ENCODE measurements around the gene ZCCHC7. TPM values are rescaled to one million over a fixed set of nuclear protein-coding genes. Genes with fewer than 3 reads are reported as not detected.

Gene ZCCHC7
- total and polyA plus RNA-seq, 10 of the 15 experiments (the other 5 are each of a cell fraction or from before 2014, with no cell fraction given), result 42.9 to 178 (median 53.3) TPM

GRCh38 chr9:37184905-37185867 lies 64.8 kb downstream of the ZCCHC7 start:
- no peaks in the 10 kb centered on the region for H3K27me3 ChIP-seq (replicated peaks in 1 of 2; ENCODE audit: control insufficient read depth in 2 of 2, insufficient read depth in 2 of 2, low read length in 1 of 2)
- H3K36me3 ChIP-seq (ENCODE audit: control insufficient read depth in 2 of 2, insufficient read depth in 2 of 2, low read length in 1 of 2), result no peaks in the 10 kb centered on the region; a peak in 2 of 4 replicates
- in situ Hi-C loops (cut with MboI) (no loop called here), intact Hi-C loops (cut with micrococcal nuclease; ENCODE audit: unreplicated experiment) (loop anchor here (5.0 kb wide), 1 partner anchor 222 kb away; no protein-coding TSS in a partner anchor)
- H3K4me3 ChIP-seq, result no peak overlapping the region
- H4K20me1 ChIP-seq (ENCODE audit: control insufficient read depth, insufficient read depth), result no peaks in the 10 kb centered on the region
- no peak for FAIRE-seq
- TF ChIP-seq JUND (IDR thresholded peaks at IDR 0.05; ENCODE audit: low read depth, low read length) (no peak), ESRRA (IDR thresholded peaks at IDR 0.05; ENCODE audit: low read length) (no peak), BCL3 (IDR thresholded peaks at IDR 0.05; ENCODE audit: borderline replicate concordance, insufficient read depth, low read depth, low read length, poor library complexity, severe bottlenecking) (no peak), WRNIP1 (IDR thresholded peaks at IDR 0.05; ENCODE audit: borderline replicate concordance, low read depth, low read length) (no peak), REST (IDR thresholded peaks at IDR 0.05; ENCODE audit: low read depth, low read length) (no peak), NBN (IDR thresholded peaks at IDR 0.05) (no peak), SMAD5 (IDR thresholded peaks at IDR 0.05; ENCODE audit: low read depth) (no peak), SREBF1 (IDR thresholded peaks at IDR 0.05; ENCODE audit: low read length) (no peak), HCFC1 (IDR thresholded peaks at IDR 0.05; ENCODE audit: low read length) (no peak), SPI1 (IDR thresholded peaks at IDR 0.05; ENCODE audit: borderline replicate concordance, insufficient read depth, low read depth, low read length) (no peak), DPF2 (IDR thresholded peaks at IDR 0.05) (no peak), ZNF217 (IDR thresholded peaks at IDR 0.05) (no peak)
- H3K27ac ChIP-seq (ENCODE audit: control insufficient read depth, insufficient read depth), result no peak overlapping the region; the same call in 1 of the 2 replicates
- ChIA-PET RAD21 (ENCODE audit: unreplicated experiment) (interaction anchor here (0.8 to 1.5 kb wide), 3 partner anchors 8 to 117 kb away, joined by 3 to 4 read pairs (median 3); no protein-coding TSS in a partner anchor), POLR2A (interaction anchor here (0.8 to 1.1 kb wide), 2 partner anchors 113 to 144 kb away, joined by 3 to 4 read pairs; no protein-coding TSS in a partner anchor), SMC1A (ENCODE audit: uncharacterized antibody, unreplicated experiment) (interaction anchor here (1.5 to 2.4 kb wide), 2 partner anchors 39 to 60 kb away, joined by 4 to 9 read pairs; no protein-coding TSS in a partner anchor), CTCF (no interaction called here)
- WGBS (ENCODE audit: insufficient coverage, insufficient replicate concordance, low lambda C conversion rate, missing lambda C conversion rate), result 90% methylated on average over 4 of the region's 4 CpGs
- H3K4me2 ChIP-seq (ENCODE audit: control insufficient read depth, insufficient read depth), result no peak overlapping the region
- no peak for DNase-seq (ENCODE audit: low read depth, low spot score)
- no TSS peak for BruUV-seq (replicated peaks)
- peaks cover 8% of the 10 kb centered on the region for H3K9me3 ChIP-seq (replicated peaks; ENCODE audit: control insufficient read depth, insufficient read depth, low read length)
- H3K9ac ChIP-seq (ENCODE audit: control insufficient read depth, insufficient read depth, low read length), result no peak overlapping the region
- no peak overlapping the region for H2AFZ ChIP-seq (ENCODE audit: control insufficient read depth, low read depth, low read length)
- peaks cover 22% of the 10 kb centered on the region for H3K4me1 ChIP-seq (ENCODE audit: control insufficient read depth, insufficient read depth, low read length)
- ATAC-seq, result no peak
- H3K79me2 ChIP-seq (ENCODE audit: control insufficient read depth, insufficient read depth, low read length), result peaks cover 54% of the 10 kb centered on the region

Measured in GM12878 (cell line).